Left cardiac atrium (tissue), 4 donors: ENCODE data around the gene KMT2E. TPM values are rescaled to one million over a fixed set of nuclear protein-coding genes. Genes with fewer than 3 reads are reported as not detected.

Source experiments
- ATAC-seq, 2 donors: fragments of 200-7000 bp; cut with Tn5 transposase; one replicate each; pipeline ENCODE4 v1.9.1; 2020; ENCODE audit warnings: mild to moderate bottlenecking in 2 of 2, moderate library complexity in 2 of 2
- DNase-seq: peaks from one replicate; pipeline ENCODE4 v3.0.0-alpha.2; 2020
- intact Hi-C, 2 donors: fragments of 100-400 bp; cut with DNase I; formaldehyde crosslinking; loops; one replicate each; pipeline versions ENCODE4 v1.14.1 to v1.15.1; 2022 to 2023
- total RNA-seq, 2 donors: library from RNA; stranded (reverse); fragmentation: NEBNext Ultra II Directional; extraction: Animal tissue kit (Norgen Biotek cat#: 25700); gene quantifications; one replicate each; pipeline ENCODE4 v1.2.1, GENCODE V29; 2021
- donor health status: DM: no; HTN: yes; CAD: no.
- donor health status: DM: no; HTN: yes; CAD: no; lungs with severe emphysema.
- donor health status: DM: yes; HTN: yes; CAD: no.
- donor health status: Dilated cardiomyopathy.

KMT2E gene
- total RNA-seq, 2 donors from 2014 or later, result 45.3 to 59.0 TPM

GRCh38 chr7:105096306-105096705 is 82.3 kb downstream of the KMT2E start:
- ATAC-seq (no peak), DNase-seq (no peak)
- intact Hi-C loops, result no loop called here

GRCh38 chr7:105097619-105098018 is 83.6 kb downstream of the KMT2E start:
- intact Hi-C loops, result no loop called here
- no peak for DNase-seq
- peak in 1 of 2 donors; percentile 22 for ATAC-seq

DNA sequence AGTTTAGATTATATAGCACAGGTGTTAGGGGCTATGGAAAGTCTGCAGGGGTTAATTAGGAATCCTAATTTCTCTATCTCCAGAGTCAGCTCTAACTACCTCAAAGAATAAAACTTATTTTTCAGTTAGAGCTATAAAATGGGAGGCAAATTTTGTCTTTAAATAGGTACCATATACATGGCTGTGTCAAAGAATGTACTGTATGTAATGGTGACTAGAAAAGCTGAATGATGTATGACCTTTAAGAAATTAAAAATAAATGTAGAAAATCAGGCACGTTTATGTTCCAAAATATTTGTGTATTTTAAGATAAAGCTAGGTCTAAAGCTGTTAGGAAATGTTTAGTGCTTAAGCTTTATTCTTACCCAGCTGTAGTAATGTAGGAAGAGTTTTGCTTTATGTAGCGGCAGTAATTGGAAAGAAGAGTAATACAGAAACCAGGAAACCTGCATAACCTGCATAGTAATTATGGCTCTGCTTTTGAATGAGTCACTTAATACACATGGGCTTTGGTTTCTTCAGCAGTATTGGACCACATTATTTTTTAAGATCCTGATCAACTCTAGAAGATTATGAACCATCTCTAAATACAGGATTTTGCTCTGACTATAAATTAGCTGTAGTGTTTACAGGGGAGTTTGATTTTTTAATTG is 85.0 kb downstream of the KMT2E start:
- intact Hi-C loops, result no loop called here
- no peak for DNase-seq
- no peak for ATAC-seq

DNA sequence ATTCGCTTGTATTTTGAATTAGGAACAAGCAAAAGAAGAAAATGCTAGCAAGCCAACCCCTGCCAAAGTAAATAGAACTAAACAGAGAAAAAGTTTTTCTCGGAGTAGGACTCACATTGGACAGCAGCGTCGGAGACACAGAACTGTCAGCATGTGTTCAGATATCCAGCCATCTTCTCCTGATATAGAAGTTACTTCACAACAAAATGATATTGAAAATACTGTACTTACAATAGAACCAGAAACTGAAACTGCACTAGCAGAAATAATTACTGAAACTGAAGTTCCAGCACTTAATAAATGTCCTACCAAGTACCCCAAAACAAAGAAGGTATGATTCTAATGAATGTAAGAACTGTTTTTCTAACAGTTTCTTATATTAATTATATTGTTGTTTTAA is 87.9 kb downstream of the KMT2E start:
- ATAC-seq (no peak), DNase-seq (no peak)
- intact Hi-C loops, result no loop called here

DNA sequence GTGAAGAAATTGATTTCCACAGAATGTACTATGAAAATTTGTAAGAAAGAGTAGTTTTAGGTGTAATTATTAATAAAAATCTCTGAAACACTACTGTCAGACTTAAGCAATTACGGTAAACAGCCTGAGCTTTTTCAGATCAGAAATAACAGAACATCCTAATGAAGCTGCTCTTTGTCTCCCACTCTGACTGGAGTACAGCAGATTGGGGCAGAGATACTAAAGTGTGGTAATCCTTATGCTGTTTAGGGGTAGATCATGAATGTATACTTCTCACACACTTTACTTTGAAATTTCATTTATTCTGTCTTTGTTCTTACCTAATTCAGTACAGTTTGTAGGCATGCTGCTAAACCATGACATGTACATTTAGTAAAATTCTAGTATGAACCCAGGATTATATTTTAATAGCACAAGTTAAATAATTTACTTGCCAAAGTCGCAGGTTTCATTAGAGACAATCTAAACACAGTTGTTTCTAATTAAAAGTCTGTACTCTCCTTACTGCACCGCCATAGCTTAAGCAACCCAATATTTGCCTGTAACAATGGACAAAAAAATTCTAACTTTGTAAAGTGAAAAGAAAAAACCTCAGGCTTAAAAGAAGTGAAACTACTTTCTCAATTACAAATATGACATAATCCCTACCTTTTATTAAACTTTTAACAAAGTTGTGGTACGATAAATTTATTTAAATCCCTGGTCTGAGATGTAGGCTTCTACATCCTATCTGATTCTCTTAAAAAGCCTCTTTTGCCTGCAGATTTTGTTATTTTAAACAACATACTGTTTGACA is 88.8 kb downstream of the KMT2E start:
- ATAC-seq (no peak), DNase-seq (no peak)
- intact Hi-C loops, result no loop called here

GRCh38 chr7:105105579-105105978 is 91.6 kb downstream of the KMT2E start:
- no peak for DNase-seq
- ATAC-seq, result no peak
- intact Hi-C loops, result loop anchor here in 1 of 2 donors (5.0 kb wide), 1 partner anchor 38 kb away; no protein-coding TSS in a partner anchor

DNA sequence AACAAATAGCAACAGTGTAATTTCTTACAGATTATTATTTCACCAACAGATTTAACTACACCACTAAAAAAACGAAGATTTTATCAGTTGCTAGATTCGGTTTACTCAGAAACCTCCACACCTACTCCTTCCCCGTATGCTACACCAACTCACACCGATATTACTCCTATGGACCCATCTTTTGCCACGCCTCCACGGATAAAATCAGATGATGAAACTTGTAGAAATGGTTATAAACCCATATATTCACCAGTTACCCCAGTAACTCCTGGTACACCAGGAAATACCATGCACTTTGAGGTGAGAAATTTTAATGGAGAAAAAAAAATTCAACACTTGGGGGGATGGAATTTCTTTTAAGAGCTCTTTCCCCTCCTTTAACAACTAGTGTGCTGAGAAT is 92.5 kb downstream of the KMT2E start:
- intact Hi-C loops, result loop anchor here in 1 of 2 donors (5.0 kb wide), 1 partner anchor 39 kb away; no protein-coding TSS in a partner anchor
- DNase-seq (no peak), ATAC-seq (no peak)

GRCh38 chr7:105107458-105107857 is 93.5 kb downstream of the KMT2E start:
- no peak for DNase-seq
- intact Hi-C loops, result loop anchor here in 1 of 2 donors (5.0 kb wide), 1 partner anchor 40 kb away; no protein-coding TSS in a partner anchor
- no peak for ATAC-seq

- DNase-seq (no peak), ATAC-seq (peak; percentile 27 to 29)
- intact Hi-C loops, result no loop called here
These were observed 98.7 kb downstream of the KMT2E start for GRCh38 chr7:105112440-105113418.

GRCh38 chr7:105118612-105119600 is 104.9 kb downstream of the KMT2E start:
- intact Hi-C loops, result no loop called here
- DNase-seq (no peak), ATAC-seq (peak in 1 of 2 donors; percentile 30)

DNA sequence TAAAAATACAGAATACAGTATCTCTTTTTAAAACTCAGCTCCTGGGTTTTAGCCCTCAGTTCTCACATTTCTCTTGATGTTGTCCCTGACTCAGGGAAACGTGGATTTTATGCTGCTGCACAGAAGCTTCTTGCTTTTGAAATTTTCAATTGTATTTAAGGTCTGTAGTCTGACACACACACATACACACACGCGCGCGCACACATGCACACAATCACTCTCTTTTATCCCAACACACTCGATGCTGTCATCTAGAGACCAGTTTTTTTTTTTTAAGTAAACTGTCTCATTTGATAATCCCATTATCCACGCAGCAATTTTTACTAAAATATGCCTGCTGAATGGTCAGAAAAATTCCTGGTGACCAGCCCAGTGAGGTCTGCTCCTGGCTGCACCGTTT is 108.6 kb downstream of the KMT2E start:
- intact Hi-C loops, result no loop called here
- no peak for DNase-seq
- no peak for ATAC-seq

- ATAC-seq (no peak), DNase-seq (no peak)
- intact Hi-C loops, result no loop called here
These were observed 111.7 kb downstream of the KMT2E start for GRCh38 chr7:105125745-105126144.

DNA sequence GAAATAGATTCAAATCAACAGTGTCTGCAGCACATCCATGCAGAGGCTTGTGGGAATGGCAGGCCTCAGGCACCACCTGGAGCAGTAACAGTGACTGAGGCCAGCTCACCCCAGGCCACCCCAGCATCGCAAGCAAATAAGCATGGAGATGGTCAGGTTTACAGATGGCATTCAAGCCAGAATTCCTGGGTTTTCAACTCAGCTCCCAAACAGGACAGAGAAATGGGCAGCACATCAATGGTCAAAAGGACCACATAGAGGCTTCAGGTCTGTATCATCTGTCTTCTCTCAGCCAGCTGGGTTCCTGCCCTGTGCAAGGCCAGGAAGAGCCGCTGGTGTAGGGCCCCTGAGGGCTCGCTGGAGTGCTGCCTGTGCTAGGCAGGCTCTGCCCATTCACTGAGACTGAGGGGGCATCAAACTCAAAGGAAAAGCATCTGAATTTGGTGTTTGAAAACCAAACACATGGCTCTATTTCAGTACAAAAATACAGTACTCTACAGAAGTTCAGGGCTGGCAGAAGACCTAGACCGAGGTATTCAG is 112.5 kb downstream of the KMT2E start:
- DNase-seq, result no peak
- intact Hi-C loops, result no loop called here
- ATAC-seq, result no peak

DNA sequence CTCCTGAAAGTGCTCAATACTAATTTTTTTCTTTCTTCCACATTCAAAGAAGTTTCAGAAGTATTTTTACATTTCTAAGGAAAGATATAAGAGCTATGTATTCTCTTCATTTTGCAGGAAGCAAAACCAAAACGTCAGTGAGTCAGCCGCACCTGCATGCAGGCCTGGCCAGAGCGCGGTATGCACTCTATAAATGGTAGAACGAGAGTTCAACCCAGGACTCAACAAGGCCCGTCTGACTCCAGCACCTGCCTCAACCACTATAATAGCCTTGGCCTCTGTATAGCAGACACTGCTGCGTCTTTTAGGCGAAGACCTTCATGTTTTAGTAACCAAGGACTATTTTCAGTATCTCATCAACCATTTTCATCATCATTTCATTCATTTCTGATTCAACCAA is 113.2 kb downstream of the KMT2E start:
- intact Hi-C loops, result no loop called here
- ATAC-seq (no peak), DNase-seq (no peak)

DNA sequence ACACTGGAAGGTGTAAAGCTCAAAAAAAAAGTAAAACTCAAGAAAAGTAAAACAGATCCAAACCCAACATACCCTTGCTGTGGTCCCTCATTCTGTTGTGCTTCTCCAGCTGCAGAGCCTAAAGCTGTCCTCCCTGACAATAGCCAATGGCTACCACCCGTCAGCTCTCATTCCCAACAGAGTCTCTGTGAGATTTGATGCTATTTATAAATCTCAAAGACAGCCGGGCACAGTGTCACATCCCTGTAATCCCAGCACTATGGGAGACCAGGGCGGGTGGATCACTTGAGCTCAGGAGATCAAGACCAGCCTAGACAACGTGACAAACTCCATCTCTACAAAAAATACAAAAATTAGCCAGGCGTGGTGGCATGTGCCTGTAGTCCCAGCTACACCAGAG is 116.0 kb downstream of the KMT2E start:
- ATAC-seq (peak; percentile 48 to 60), DNase-seq (no peak)
- intact Hi-C loops, result no loop called here

DNA sequence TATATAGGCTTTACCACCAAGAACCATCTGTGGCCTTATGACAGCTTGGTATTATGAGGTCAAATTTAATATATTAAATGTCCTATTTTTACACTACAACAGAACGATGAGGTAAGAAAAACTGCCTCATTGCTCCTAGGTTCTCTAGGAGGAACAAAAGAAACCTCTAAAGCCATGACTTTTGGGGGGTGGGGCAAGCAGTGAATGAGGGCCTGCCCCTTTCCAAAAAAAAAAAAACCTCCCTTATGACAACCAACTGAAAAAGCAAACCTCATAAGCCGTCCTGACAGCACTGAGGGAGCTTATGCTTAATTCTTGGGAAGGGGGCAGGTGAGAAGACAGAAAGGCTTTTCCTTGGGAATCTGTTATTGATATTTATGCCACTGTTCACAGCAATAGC is 116.6 kb downstream of the KMT2E start:
- no peak for ATAC-seq
- intact Hi-C loops, result no loop called here

DNA sequence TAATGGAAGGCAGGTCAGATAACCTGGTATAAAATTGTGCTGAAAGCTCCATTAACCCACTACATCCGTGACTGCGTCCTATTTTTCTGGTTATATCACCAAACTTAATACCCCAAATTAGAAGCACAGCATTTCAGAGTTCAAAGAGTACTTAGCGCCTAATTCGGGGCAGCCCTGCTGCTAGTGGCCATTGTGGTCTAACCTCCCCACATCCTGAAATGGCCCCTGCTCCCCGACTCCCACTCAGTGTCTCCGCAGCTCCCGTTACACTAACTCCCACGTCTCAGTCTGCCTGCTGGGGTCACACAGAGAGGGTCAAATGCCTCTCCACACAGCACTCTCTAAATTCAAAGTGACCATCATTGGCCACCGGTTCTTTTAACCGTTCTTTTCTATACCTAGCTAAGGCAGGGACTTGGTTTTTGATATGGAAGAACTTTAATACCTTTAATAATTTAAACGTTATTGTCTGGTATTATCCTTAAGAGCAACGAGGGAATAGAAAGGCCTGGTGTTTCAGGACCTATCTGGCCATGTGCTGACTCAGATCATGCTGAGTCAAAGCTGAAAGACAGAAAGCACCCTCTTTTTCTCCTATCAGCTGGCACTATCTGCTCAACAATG is 117.1 kb downstream of the KMT2E start:
- intact Hi-C loops, result no loop called here

More for the DNA sequence above, 116.6 kb downstream of the KMT2E start:
- no peak for DNase-seq

GRCh38 chr7:105131890-105132289 is 117.9 kb downstream of the KMT2E start:
- ATAC-seq (no peak), DNase-seq (no peak)
- intact Hi-C loops, result no loop called here

More for the DNA sequence above, 117.1 kb downstream of the KMT2E start:
- no peak for DNase-seq
- no peak for ATAC-seq
